ENCODE data around the gene C20orf202. TPM values are rescaled to one million over a fixed set of nuclear protein-coding genes. Genes with fewer than 3 reads are reported as not detected.

C20orf202 gene
- not detected in 2 replicates for polyA plus RNA-seq (2011; rRNA removed)
- polyA minus RNA-seq (2011; rRNA and poly(A)+ RNA removed), result not detected in 2 replicates

GRCh38 chr20:1202762-1203504 lies at the start of gene C20orf202:
Gene C20orf202 (plus strand): TSS chr20:1203454. CDS start chr20:1203586, 132 bp downstream.
- ChIA-PET POLR2A (no interaction called here), CTCF (interaction anchor here (0.6 to 1.4 kb wide), 2 partner anchors 10 to 52 kb away, joined by 4 to 5 read pairs; no protein-coding TSS in a partner anchor)
- Histone ChIP-seq H3K27me3 (ENCODE audit: control insufficient read depth, insufficient read depth, low read length) (peaks cover 49% of the 10 kb centered on the region), H3K27ac (ENCODE audit: low read depth, low read length) (no peak within 1 kb of the TSS), H3K9me3 (ENCODE audit: control insufficient read depth, insufficient read depth, low read length) (no peaks in the 10 kb centered on the region), H3K4me3 (ENCODE audit: low read depth, low read length) (no peak within 1 kb of the TSS)
- no peak for DNase-seq (ENCODE audit: low read depth, low spot score)
- no peak for TF ChIP-seq CTCF (IDR thresholded peaks at IDR 0.05; ENCODE audit: low read depth, low read length)

GRCh38 chr20:1154226-1154625 lies 49.0 kb upstream of the C20orf202 start:
- no peak overlapping the region for H3K27ac ChIP-seq (ENCODE audit: low read depth, low read length)
- no peak for TF ChIP-seq CTCF (IDR thresholded peaks at IDR 0.05; ENCODE audit: low read depth, low read length)
- no peaks in the 10 kb centered on the region for H3K27me3 ChIP-seq (ENCODE audit: control insufficient read depth, insufficient read depth, low read length)
- CTCF ChIA-PET, result interaction anchor here (0.5 kb wide), 1 partner anchor 1145 kb away, joined by 3 read pairs; no protein-coding TSS in a partner anchor
- H3K4me3 ChIP-seq (ENCODE audit: low read depth, low read length), result no peak overlapping the region
- H3K9me3 ChIP-seq (ENCODE audit: control insufficient read depth, insufficient read depth, low read length), result no peaks in the 10 kb centered on the region
- no peak for DNase-seq (ENCODE audit: low read depth, low spot score)
- POLR2A ChIA-PET, result no interaction called here

GRCh38 chr20:1154691-1155090 lies 48.6 kb upstream of the C20orf202 start:
- Histone ChIP-seq H3K4me3 (ENCODE audit: low read depth, low read length) (no peak overlapping the region), H3K27ac (ENCODE audit: low read depth, low read length) (no peak overlapping the region), H3K9me3 (ENCODE audit: control insufficient read depth, insufficient read depth, low read length) (no peaks in the 10 kb centered on the region), H3K27me3 (ENCODE audit: control insufficient read depth, insufficient read depth, low read length) (no peaks in the 10 kb centered on the region)
- no peak for TF ChIP-seq CTCF (IDR thresholded peaks at IDR 0.05; ENCODE audit: low read depth, low read length)
- no peak for DNase-seq (ENCODE audit: low read depth, low spot score)
- CTCF ChIA-PET, result no interaction called here
- POLR2A ChIA-PET, result no interaction called here

- no peak for TF ChIP-seq CTCF (IDR thresholded peaks at IDR 0.05; ENCODE audit: low read depth, low read length)
- no peaks in the 10 kb centered on the region for H3K27me3 ChIP-seq (ENCODE audit: control insufficient read depth, insufficient read depth, low read length)
- no peak overlapping the region for H3K4me3 ChIP-seq (ENCODE audit: low read depth, low read length)
- no peak for DNase-seq (ENCODE audit: low read depth, low spot score)
- H3K9me3 ChIP-seq (ENCODE audit: control insufficient read depth, insufficient read depth, low read length), result no peaks in the 10 kb centered on the region
- ChIA-PET POLR2A (no interaction called here), CTCF (no interaction called here)
- H3K27ac ChIP-seq (ENCODE audit: low read depth, low read length), result no peak overlapping the region
Measured at GRCh38 chr20:1155342-1155741, 47.9 kb upstream of the C20orf202 start.

GRCh38 chr20:1160496-1160895 lies 42.8 kb upstream of the C20orf202 start:
- POLR2A ChIA-PET, result no interaction called here
- CTCF ChIA-PET, result no interaction called here
- no peaks in the 10 kb centered on the region for H3K27me3 ChIP-seq (ENCODE audit: control insufficient read depth, insufficient read depth, low read length)
- DNase-seq (ENCODE audit: low read depth, low spot score), result no peak
- H3K4me3 ChIP-seq (ENCODE audit: low read depth, low read length), result no peak overlapping the region
- TF ChIP-seq CTCF (IDR thresholded peaks at IDR 0.05; ENCODE audit: low read depth, low read length), result no peak
- H3K9me3 ChIP-seq (ENCODE audit: control insufficient read depth, insufficient read depth, low read length), result no peaks in the 10 kb centered on the region
- H3K27ac ChIP-seq (ENCODE audit: low read depth, low read length), result no peak overlapping the region
